Measurements from ENCODE around the gene DCAF4.

DCAF4 gene, protein sequence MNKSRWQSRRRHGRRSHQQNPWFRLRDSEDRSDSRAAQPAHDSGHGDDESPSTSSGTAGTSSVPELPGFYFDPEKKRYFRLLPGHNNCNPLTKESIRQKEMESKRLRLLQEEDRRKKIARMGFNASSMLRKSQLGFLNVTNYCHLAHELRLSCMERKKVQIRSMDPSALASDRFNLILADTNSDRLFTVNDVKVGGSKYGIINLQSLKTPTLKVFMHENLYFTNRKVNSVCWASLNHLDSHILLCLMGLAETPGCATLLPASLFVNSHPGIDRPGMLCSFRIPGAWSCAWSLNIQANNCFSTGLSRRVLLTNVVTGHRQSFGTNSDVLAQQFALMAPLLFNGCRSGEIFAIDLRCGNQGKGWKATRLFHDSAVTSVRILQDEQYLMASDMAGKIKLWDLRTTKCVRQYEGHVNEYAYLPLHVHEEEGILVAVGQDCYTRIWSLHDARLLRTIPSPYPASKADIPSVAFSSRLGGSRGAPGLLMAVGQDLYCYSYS

DNA sequence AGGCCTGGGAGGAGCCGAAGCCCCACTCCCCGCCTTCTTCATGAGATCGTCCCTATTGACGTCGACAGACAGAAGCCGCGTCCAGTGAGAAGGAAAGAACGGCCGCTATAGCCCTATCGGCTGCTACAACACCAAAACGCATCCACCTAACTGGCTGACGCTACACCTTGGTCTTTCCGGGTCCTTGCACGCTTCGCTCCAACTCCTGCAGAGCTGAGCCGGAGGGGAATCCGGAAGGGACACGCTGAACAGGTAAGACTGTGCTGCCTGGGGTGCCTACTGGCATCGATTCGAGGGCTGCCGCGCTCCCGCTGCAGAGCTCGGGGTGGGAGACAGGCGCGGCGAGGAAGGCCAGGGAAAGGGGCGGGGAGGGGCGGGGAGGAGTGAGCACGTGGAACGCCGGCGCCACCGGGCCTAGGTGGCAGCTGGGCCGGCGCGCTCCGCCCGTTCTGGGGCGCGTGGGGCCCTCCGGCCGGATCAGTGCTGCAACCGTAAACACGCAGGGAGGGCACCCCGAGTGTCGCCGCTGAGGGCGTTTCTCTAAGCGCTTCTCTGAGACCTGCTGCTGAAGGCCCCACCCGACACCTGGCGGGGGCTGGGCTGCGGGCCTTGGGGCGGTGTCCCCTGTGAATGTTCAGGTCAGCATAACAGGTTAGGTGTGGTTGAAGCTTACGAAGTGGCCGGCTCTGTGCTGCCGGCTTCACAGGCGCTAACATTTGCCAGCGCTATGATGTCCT lies at the start of gene DCAF4:
DCAF4 (plus strand) TSS at position 173 of the 737 bp plus-strand sequence. CDS start 11,515 bp downstream, outside the sequence.
- peak; percentile 92 for DNase-seq

DNA sequence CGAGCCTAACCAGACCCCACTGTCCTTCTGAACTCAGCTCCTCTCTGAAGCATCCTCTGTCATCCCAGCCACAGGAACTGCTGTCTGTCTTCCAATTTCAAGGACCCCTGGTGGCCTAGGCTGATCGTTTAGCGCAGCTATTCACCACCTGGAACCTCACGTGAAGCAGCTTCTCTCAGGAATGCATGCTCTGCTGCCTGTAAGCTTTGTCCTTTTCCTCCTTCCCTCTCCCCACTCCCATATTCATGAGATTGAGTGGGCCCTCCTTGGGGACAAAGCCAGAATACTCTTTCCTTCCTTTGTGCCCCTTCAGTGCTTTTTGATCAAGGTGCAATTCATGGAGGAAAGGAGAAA lies 49.6 kb upstream of the DCAF4 start:
- no peak for DNase-seq

DNA sequence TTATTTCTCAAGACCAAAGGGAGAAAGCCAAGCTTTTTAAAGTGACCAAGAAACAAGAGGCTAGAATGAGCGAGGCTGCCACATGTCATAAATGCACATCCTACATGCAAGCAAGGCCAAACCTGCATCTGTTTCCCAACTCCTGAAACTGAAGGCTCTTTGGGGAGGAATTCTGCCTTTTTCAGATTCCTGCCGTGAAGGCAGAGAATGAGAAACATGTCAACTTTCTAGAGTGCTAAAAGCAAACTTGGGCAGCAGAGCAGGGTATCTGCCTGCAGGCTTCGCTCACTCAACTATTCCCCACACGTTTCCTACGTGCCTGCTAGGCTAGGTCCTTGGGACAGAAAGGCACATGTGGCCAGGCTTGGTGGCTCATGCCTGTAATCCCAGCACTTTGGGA lies 47.5 kb upstream of the DCAF4 start:
- DNase-seq, result no peak

DNA sequence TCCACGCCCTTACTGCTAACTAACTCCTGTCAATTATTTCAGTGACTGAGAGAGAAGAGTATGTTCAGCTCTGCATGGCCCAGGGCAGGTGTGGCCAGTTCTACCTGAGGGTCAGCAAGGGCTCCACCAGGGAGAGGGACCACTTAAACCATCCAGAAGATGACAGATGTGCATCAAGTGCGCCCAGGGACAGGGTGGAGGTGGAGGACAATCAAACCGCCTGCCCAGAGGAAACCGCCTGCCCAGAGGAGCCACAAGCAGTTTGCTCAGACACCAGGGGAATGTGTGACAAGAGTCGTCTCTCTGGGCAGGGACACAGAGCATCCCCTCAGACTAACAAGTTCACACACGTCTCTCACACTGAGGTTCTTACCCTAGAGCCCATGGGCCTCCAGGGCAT lies 46.8 kb upstream of the DCAF4 start:
- DNase-seq, result no peak

DNA sequence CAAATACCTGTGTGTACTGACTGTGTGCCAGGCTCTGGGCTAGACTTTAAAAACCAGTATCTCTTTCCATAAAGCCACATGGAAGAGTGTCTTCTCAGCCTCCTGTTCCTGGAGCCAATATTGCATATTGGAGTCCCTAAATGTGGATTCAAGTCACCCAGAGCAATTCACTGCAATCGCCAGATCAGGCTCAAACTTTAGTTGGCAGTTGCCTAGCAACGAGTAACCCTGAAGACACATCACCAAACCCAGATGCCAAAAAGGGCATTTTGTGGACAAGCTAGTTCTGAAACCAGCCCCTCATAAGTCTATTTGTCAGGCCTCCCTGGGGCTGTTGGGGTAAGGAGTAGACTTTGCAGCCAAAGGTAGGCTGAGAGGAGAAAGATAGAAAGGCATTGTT lies 46.1 kb upstream of the DCAF4 start:
- no peak for DNase-seq

DNA sequence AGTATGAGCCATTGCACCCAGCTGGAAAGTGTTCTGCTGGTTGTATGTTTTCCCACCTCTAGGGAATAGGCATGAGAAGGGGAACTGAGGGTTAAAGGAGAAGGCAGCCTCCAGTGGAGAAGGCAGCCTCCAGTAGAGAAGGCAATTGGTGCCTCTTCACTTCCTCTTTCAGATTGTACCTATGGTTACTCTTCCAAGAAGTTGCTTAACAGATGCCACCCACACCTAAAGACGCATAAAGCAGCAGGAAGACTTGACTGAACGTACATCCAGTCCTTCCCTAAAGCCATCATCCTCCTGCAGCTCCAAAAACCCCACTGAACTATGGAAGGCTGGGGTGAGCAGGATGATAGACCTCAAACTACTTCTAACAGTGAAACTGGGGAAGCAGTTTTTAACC lies 45.4 kb upstream of the DCAF4 start:
- DNase-seq, result no peak

DNA sequence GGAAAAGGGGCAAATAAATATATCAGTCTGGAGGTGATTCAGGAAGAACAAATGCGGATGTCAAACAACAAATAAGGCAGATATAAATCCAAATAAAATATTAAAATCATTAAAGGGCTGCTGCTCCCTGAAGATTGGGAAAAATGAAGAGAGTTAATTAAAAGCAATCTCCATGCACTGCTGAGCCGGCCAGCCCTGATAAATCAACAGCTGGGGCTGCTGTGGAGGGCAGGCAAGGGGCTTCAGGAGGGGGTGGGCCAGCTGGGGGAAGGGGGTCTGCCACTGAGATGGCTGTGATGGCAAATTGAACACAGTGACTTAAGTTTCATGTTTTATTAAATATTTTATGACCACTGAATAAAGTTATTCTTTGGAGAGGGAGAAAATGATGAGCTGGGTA lies 44.7 kb upstream of the DCAF4 start:
- no peak for DNase-seq

DNA sequence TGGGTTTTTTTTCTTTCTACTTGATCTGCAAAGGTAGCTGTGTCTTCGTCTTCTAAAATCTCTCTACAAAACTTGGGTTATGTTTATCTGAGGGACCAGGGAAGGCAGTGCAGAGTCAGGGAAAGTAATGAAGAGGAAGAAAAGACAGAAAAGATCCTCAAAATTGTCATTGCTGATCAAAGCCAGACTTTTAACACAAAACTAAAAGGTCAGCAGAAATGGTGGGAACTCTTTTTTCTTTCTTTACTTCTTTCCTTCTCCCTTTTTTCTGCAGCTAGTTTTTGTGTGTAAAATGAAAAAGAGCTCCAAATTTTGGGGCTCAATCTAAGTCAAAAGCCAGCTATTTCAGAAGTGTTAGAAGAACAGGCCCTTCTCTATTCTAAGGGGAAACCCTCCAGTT lies 44.2 kb upstream of the DCAF4 start:
- no peak for DNase-seq

DNA sequence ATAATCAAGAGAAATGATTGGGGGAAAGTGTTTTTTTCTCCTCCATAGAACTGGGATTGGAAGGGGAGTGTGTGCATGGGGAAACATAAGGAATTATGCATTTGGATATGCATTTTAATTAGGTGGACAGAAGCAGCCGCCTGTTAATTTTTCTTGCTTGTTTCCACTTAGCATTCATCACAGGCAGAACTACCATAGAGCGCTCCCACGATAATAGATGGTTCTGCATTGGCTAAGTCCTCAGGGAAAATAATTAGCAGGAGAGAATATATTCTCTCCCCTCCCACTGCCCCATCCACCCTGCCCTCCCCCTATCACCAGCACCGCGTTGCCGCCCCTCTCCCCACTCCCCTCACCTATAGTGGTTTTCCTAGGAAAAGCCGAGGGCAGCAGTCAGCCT lies 43.8 kb upstream of the DCAF4 start:
- DNase-seq, result no peak

DNA sequence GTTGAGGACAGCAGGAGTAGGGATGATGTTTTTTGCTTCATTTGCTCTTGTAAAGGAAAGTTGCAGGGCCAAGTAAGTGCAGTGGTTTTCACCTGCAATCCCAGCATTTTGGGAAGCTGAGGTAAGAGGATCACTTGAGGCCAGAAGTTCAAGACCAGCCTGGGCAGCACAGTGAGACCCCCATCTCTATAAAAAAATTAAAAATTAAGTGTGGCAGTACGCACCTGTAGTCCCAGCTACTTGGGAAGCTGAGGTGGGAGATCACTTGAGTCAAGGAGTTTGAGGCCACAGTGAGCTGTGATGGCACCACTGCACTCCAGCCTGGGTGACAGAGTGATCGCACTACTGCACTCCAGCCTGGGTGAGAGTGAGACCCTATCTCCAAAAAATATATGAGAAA lies 43.2 kb upstream of the DCAF4 start:
- no peak for DNase-seq

DNA sequence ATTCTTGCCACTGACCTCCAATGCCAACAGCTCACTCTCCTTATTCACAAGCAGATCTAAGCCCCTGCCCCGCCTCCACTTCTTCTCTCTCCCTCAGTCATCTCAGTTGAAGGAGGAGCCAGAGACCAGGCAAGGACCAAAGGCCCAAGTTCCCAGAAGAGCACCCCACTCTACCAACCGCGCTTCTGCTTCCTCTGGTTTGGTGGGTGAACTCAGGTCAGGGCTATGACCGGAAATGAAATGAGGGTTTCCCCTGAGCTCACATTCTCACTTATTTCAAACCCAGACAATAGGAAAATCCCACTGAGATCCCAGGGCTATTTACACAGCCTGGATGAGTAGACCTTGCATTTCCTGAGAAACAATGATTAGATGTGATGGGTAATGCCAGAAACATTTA lies 42.3 kb upstream of the DCAF4 start:
- DNase-seq, result no peak

DNA sequence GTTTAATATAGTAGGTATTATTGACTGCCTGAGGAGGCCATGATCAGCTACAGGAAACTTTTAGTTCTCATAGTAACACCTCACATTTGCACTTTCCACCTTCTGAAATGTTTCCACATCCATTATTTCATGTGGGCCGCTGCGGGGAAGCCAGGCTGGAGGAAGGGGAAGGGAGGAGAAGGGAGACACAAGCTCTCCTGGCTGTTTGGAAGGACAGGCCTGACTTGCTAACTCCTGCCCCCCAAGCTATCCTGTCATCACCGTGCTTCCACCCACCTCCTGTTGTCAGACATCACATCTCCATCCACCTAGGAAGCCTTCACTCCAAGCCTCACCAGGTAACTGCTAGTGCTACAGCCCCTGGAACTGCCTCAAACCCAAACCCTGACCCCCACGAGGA lies 41.9 kb upstream of the DCAF4 start:
- no peak for DNase-seq

DNA sequence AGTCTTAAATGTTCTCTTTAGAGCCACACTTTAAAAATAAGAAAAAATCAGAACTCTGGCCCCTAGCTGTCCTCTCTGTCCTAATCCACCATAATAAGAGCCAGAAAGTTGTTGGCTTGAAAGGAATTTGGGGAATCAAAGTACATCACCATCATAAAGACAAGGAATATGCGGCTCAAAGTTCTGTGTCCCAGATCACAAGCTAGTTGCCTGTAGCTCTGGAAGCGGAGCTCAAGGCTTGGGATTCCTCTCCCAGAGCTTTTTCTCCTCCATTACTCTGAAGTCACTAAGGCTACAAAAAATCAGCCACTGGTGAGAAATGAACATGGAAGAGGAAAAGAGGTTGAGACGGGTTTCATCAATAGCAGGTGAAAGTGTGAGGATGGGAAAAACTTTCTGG lies 38.8 kb upstream of the DCAF4 start:
- no peak for DNase-seq

DNA sequence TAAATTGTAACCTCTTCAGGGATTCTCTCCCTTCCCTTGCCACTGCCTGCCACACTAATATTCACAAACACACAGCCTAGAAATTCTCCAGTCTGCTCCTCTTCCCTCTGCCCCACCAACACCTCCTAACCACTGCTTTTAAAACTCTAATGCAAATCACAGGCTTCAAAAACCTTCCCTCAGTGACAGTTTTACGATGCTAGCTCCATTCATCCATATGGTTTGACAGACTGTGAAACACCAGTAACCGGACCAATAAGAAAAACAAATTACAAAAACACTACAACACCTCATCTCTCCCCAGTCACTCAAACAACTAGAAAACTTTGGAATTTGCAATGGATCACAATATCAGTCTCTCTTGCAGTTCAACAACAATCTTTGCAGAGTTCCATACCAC lies 38.1 kb upstream of the DCAF4 start:
- no peak for DNase-seq

DNA sequence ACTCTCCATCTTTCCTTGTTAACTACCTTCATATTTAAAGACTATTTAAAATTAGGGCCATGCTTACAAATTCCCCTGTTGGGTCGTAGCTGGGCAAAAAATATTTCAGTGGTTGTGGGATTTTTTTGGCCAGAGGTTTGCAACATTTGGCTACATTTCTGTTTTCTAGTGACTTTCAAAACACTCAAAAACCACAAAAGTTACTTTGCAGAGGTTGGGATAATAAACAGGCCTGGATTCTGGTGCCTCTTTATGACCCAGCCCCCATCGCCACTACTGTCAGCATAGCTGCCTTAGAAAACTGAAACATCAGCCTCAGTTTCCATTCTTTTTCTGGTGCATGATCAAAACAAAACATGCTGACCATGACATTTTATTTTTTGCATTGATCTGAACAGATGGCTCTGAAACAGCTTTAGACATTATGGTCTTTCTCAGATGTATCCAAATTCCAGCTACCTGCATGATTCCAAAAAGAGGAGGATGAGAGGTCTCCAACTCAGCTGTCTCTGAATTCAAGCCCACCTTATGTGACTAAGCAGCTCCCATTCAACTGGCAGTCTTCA lies 37.5 kb upstream of the DCAF4 start:
- DNase-seq, result no peak

DNA sequence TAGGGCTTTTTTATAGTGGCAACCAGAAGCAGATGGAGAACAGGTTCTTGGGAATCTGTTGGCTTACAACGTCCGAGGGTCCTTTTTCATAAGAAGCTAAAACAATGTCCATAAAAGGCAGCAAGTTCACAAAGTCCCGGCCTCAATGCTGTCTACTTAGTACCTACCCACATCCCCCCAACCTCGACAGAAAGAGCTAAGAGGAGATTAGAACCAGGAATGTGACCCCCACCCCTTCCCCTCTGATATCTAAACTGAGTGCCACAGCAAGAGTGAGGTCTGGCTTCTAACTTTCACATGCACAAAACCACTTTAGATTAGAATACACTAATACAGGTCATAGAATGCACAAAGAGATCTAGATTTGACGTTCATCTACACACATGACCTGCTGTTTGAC lies 36.9 kb upstream of the DCAF4 start:
- no peak for DNase-seq

DNA sequence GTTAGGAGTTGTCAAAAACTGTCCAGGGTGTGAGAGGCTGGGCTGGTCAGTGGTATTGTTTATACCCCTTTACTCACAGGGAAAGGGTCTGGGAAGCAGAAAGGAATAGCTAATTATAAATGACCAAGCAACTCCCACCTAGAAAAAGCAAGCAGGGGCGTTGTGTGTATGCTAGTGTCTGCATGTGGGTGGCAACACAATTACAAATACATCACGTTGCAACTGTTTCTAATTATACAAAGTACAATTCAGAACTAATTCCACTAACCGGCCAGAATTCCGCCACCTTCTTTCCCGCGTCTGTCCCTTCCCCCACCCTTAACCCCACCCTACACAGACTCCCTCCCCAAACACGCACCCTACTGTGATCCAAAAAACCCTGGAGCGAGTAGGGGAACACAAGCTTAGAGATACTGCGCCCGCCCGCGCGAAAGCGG lies 34.6 kb upstream of the DCAF4 start:
- no peak for DNase-seq

DNA sequence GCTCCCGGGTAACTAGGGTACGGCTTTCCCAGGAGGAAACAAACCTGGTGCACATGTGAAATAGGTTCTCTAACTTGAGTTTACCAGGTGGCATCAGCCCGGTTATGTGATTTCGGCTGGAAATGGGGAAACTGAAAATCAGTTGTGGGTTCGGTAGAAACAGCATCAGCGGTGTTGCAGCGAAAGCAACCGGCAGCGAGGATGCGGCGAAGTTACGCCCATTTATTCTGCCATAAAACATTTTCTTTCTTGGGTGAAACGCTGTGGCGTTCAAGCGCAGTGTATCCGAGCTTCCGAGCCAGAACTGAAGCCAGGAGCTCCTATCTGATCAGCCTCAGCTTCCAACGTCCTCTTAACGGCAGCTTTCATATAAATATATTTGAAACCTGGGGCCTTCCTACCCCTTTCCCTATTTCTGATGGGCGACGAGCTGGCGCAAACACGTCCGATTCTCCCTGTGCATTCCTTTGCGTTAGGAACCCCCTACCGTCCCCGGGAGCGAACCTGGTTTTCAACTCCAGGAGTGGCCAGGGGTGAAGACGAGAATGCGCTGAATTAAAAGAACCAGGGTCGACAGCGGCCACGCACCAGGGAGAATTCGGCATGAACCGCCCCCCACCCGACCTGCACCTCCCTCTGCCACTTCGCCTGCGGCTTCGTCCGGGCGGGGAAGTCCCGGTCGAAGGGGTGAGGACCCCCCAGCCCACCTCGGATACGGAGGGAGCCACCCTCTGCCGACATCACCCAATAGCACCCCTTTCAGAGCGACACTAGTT lies 34.0 kb upstream of the DCAF4 start:
- DNase-seq, result no peak

DNA sequence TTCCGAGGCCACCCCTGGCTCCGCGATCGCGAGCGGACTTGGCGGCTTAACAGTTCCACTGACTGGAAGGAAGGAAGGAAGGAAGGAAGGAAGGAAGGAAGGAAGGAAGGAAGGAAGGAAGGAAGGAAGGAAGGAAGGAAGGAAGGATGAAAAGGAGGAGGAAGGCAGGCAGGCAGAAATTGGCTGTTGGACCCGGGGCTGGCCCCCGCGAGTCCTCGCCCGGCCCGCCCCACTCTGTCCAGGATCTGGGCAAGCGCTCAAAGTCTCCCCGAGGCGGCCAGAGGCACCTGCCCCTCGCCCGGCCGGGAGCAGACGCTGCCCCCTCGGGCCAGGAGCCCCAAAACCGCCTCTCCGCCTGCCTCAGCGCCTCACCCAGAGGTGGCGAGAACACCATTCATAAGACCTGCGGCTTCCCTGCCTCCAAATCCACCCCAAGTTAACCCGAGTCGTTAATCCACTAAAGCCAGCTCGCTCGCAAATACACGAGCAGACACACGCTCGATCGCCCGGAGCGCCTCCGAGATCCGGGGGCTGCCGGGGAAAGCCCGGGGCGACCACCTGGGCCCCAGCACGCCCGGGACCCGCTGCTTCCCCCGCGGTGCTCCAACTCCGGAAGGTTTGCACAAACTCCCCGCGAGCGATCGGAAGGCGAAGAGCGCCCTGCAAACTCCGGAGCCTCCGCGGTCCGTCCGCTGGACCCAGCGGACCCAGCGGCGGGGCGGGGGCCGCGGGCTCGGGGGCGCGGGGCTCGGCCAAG lies 33.2 kb upstream of the DCAF4 start:
- DNase-seq, result no peak

DNA sequence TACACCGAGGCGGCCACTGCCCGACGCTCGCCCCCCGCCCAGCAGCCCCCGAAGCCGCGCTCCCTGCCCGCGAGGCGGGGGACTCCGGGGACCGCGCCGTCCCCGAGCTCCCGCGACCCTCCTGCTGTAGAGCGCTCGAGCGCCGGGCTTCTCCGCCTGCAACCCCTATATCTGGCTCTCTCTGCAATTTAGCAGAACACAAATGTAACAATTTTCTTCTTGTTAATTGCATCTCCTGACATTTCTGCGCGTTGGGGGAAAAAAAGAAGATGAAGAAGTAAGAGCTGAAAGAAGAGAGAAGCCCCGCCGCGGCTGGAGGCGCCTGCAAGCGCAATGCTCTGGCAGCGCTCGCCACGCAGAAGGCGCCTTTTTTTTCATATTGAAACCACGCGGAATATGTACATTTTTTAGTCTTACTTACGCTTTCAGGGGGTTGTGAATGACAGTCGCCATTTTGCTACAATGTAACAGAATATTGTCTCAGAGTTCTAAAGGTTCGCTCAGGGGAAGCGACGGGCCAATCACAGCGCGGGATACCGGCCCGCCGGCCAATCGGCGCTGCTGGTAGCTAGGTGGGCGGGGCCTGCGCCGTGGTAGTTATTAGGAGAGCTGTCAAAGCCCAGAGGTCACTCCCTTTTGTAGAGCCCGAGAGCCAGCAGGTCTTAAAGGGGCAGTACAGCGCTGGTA lies 32.5 kb upstream of the DCAF4 start, which contains the start of gene DPF3:
DPF3 (minus strand) TSS at position 466 of the 687 bp plus-strand sequence; CDS start at position 453, 13 bp downstream.
- peak; percentile 26 for DNase-seq

DNA sequence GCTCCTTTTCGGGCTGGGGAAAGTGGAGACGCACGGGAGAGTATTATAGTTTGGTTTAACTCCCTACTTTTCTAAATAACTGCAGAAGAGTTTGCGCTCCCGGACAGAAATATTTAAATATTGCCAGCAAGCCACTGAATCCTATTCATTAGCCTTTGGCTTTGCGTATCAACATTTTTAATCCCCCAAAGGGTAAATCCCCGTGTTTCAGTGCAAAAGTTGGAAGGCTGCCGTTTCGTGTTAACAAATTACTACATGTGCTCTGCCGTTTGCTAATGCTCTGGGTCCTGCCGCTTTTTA lies 32.0 kb upstream of the DCAF4 start:
- DNase-seq, result no peak

Measured in NCI-H2081 treated with DMSO at 0.1 percent for 48 hours (cell line).